Neural cell (in vitro differentiated cells): ENCODE results near the gene PDS5B. TPM values are rescaled to one million over a fixed set of nuclear protein-coding genes. Genes with fewer than 3 reads are reported as not detected.

ENCODE experiments used
- H2AFZ ChIP-seq: fragments of 200-600, 300-800 bp; sonication (generic), shearing (Covaris generic); 2 replicates; pipeline ENCODE4 v1.6.0; 2014; ENCODE audit warnings: low read depth, mild to moderate bottlenecking, antibody characterized with exemption, low read length, moderate library complexity
- H3F3A ChIP-seq: fragments of 200-600 bp; shearing (Covaris generic); 2 replicates; pipeline ENCODE4 v1.6.1; 2016; ENCODE audit warnings: mild to moderate bottlenecking, moderate library complexity, mixed read lengths, antibody characterized with exemption, low read length; ENCODE audit not compliant: insufficient read depth, poor library complexity, severe bottlenecking
- H3K27ac ChIP-seq: fragments of 200-600, 300-800 bp; sonication (generic), shearing (Covaris generic); 2 replicates; pipeline ENCODE4 v1.5.1; 2014; ENCODE audit warnings: mild to moderate bottlenecking, low read length, moderate library complexity
- H3K27me3 ChIP-seq: fragments of 300-800, 200-600 bp; sonication (generic), shearing (Covaris generic); 2 replicates; pipeline ENCODE4 v1.6.0; 2014; ENCODE audit warnings: mild to moderate bottlenecking, low read depth, low read length, moderate library complexity; ENCODE audit not compliant: insufficient read depth
- H3K36me3 ChIP-seq: fragments of 300-800, 200-600 bp; sonication (generic), shearing (Covaris generic); 2 replicates; pipeline ENCODE4 v1.5.1; 2014; ENCODE audit warnings: mild to moderate bottlenecking, antibody characterized with exemption, low read length, moderate library complexity; ENCODE audit not compliant: insufficient read depth
- H3K4me2 ChIP-seq: fragments of 300-800, 200-600 bp; sonication (generic), shearing (Covaris generic); 2 replicates; pipeline ENCODE4 v1.6.0; 2014; ENCODE audit warnings: mild to moderate bottlenecking, low read length
- H3K4me3 ChIP-seq: fragments of 300-800, 200-600 bp; sonication (generic), shearing (Covaris generic); 2 replicates; pipeline ENCODE4 v1.5.1; 2014; ENCODE audit warnings: mild to moderate bottlenecking, low read length, moderate library complexity
- H3K79me2 ChIP-seq: fragments of 200-600 bp; shearing (Covaris generic); replicated peaks from 2 replicates; pipeline ENCODE4 v1.6.0; 2014; ENCODE audit warnings: mild to moderate bottlenecking, low read length, moderate library complexity; ENCODE audit not compliant: insufficient read depth
- H3K9ac ChIP-seq: fragments of 300-800, 200-600 bp; sonication (generic), shearing (Covaris generic); 2 replicates; pipeline ENCODE4 v1.6.1; 2016; ENCODE audit warnings: mild to moderate bottlenecking, low read length, mixed read lengths
- H3K9me2 ChIP-seq: fragments of 200-600 bp; shearing (Covaris generic); 2 replicates; pipeline ENCODE4 v1.6.1; 2016; ENCODE audit warnings: mild to moderate bottlenecking, low read length, mixed read lengths; ENCODE audit not compliant: insufficient read depth
- H3K9me3 ChIP-seq: fragments of 200-600, 300-800 bp; sonication (generic), shearing (Covaris generic); 2 replicates; pipeline ENCODE4 v1.6.1; 2016; ENCODE audit warnings: mild to moderate bottlenecking, mixed run types, low read length, moderate library complexity, mixed read lengths
- H4K20me1 ChIP-seq: fragments of 200-600 bp; shearing (Covaris generic); 2 replicates; pipeline ENCODE4 v1.6.1; 2016; ENCODE audit warnings: mild to moderate bottlenecking, mixed run types; ENCODE audit not compliant: insufficient read depth
- EP300 ChIP-seq: fragments of 450-650 bp; conservative IDR thresholded peaks from 2 replicates; pipeline ENCODE4 v1.6.1; 2014; ENCODE audit warnings: antibody characterized with exemption, mild to moderate bottlenecking, moderate library complexity; ENCODE audit not compliant: poor library complexity, severe bottlenecking
- EZH2 ChIP-seq: fragments of 200-600, 300-800 bp; shearing (Covaris generic), sonication (generic); IDR thresholded peaks from 2 replicates; pipeline ENCODE4 v1.6.1; 2014; ENCODE audit warnings: antibody characterized with exemption, low read length, borderline replicate concordance, mild to moderate bottlenecking; ENCODE audit not compliant: insufficient read depth, poor library complexity, severe bottlenecking
- MXI1 ChIP-seq: fragments of 450-650 bp; conservative IDR thresholded peaks from 2 replicates; pipeline ENCODE4 v1.6.1; 2014; ENCODE audit warnings: antibody characterized with exemption, mild to moderate bottlenecking; ENCODE audit not compliant: poor library complexity, severe bottlenecking
- POLR2AphosphoS5 ChIP-seq: IDR thresholded peaks from 2 replicates; pipeline ENCODE4 v1.6.1; 2012
- RAD21 ChIP-seq: fragments of 450-650 bp; conservative IDR thresholded peaks from 2 replicates; pipeline ENCODE4 v1.6.1; 2014; ENCODE audit warnings: antibody characterized with exemption, mild to moderate bottlenecking, moderate library complexity
- REST ChIP-seq: IDR thresholded peaks from 2 replicates; pipeline ENCODE4 v1.6.1; 2012; ENCODE audit warnings: borderline replicate concordance
- SMC3 ChIP-seq: fragments of 450-650 bp; conservative IDR thresholded peaks from 2 replicates; pipeline ENCODE4 v1.6.1; 2014; ENCODE audit warnings: antibody characterized with exemption, mild to moderate bottlenecking, moderate library complexity; ENCODE audit not compliant: poor library complexity
- TAF1 ChIP-seq: IDR thresholded peaks from 2 replicates; pipeline ENCODE4 v1.6.1; 2012; ENCODE audit warnings: low read depth
- polyA plus RNA-seq: library from polyadenylated mRNA; depleted of rRNA; stranded (reverse); fragments of >200 nt; gene quantifications from 2 replicates; pipeline ENCODE4 v1.2.3, GENCODE V29; 2014
- TF ChIP-seq, protein P1 (sequence below): fragments of 450-650 bp; IDR thresholded peaks from 2 replicates; pipeline ENCODE4 v1.5.1; 2014; ENCODE audit warnings: antibody characterized with exemption, mild to moderate bottlenecking, moderate library complexity; ENCODE audit not compliant: poor library complexity, severe bottlenecking

PDS5B gene
- polyA plus RNA-seq, 1 donor from 2014 or later, result 27.6 TPM

DNA sequence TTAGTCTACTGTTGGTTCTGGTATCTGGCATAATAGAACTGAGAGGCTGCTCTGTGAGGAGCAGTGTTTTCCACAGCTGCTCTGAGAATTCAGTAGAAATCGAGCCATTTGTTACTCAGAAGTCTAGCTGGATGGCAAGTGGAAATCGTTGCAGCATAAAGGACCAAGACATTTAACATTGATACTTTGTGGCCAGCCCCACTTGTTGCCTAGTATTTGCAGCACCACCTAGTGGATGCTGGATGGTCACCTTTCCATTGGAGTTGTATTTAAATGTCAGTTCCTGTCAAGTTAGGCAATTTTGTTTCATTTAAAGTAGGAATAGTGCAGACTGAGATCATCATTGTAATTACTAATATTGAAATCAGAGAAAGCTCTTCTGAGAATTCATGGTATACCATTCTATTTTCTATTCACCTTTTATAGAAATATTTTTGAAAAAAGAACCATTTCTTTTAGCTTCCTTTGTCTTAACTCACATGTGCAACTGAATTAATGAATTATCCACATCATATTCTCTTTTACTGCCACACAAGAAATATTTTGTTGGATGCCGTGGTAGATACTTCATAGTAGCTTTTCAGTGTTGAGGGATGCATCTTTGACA is 64.6 kb downstream of the PDS5B start:
- no peak overlapping the region for H2AFZ ChIP-seq
- H3K79me2 ChIP-seq, result peaks cover 53% of the 10 kb centered on the region
- no peak overlapping the region for H3K9ac ChIP-seq
- no peaks in the 10 kb centered on the region for H4K20me1 ChIP-seq
- no peaks in the 10 kb centered on the region for H3K9me2 ChIP-seq
- no peaks in the 10 kb centered on the region for H3K36me3 ChIP-seq
- no peak overlapping the region for H3K4me2 ChIP-seq
- H3K27ac ChIP-seq, result no peak overlapping the region
- TF ChIP-seq POLR2AphosphoS5 (no peak), EZH2 (no peak), MXI1 (no peak), SMC3 (no peak), REST (no peak), TAF1 (no peak), EP300 (no peak), RAD21 (peak; percentile 13)
- TF ChIP-seq, protein P1, sequence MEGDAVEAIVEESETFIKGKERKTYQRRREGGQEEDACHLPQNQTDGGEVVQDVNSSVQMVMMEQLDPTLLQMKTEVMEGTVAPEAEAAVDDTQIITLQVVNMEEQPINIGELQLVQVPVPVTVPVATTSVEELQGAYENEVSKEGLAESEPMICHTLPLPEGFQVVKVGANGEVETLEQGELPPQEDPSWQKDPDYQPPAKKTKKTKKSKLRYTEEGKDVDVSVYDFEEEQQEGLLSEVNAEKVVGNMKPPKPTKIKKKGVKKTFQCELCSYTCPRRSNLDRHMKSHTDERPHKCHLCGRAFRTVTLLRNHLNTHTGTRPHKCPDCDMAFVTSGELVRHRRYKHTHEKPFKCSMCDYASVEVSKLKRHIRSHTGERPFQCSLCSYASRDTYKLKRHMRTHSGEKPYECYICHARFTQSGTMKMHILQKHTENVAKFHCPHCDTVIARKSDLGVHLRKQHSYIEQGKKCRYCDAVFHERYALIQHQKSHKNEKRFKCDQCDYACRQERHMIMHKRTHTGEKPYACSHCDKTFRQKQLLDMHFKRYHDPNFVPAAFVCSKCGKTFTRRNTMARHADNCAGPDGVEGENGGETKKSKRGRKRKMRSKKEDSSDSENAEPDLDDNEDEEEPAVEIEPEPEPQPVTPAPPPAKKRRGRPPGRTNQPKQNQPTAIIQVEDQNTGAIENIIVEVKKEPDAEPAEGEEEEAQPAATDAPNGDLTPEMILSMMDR, result peak; percentile 53
- H3F3A ChIP-seq, result no peaks in the 10 kb centered on the region
- H3K27me3 ChIP-seq, result no peaks in the 10 kb centered on the region
- H3K4me3 ChIP-seq, result no peak overlapping the region
- no peaks in the 10 kb centered on the region for H3K9me3 ChIP-seq

- H3F3A ChIP-seq, result no peaks in the 10 kb centered on the region
- no peaks in the 10 kb centered on the region for H4K20me1 ChIP-seq
- TF ChIP-seq, protein P1, result no peak
- TF ChIP-seq REST, result no peak
- no peak for TF ChIP-seq EP300
- TF ChIP-seq SMC3, result no peak
- no peak for TF ChIP-seq TAF1
- TF ChIP-seq EZH2, result no peak
- no peak for TF ChIP-seq POLR2AphosphoS5
- no peak for TF ChIP-seq RAD21
- no peaks in the 10 kb centered on the region for H3K9me2 ChIP-seq
- no peak overlapping the region for H2AFZ ChIP-seq
- H3K9me3 ChIP-seq, result no peaks in the 10 kb centered on the region
- no peak overlapping the region for H3K27ac ChIP-seq
- no peak overlapping the region for H3K9ac ChIP-seq
- H3K79me2 ChIP-seq, result peaks cover 15% of the 10 kb centered on the region
- no peak overlapping the region for H3K4me2 ChIP-seq
- no peaks in the 10 kb centered on the region for H3K27me3 ChIP-seq
- H3K36me3 ChIP-seq, result no peaks in the 10 kb centered on the region
- H3K4me3 ChIP-seq, result no peak overlapping the region
These were observed 71.1 kb downstream of the PDS5B start for GRCh38 chr13:32657309-32657708.
